GM23248 (cell line): ENCODE measurements around the gene KNTC1. TPM values are rescaled to one million over a fixed set of nuclear protein-coding genes. Genes with fewer than 3 reads are reported as not detected.
A peak's percentile ranks its signal among the peaks of the same experiment; 100 is the strongest.
"Not testable (repeated sequence)": the region's sequence is repeated elsewhere in the genome, so short reads cannot be mapped to it uniquely, and the experiment has no call there.

Source experiments
- DNase-seq: peaks from one replicate; pipeline ENCODE4 v3.0.0-alpha.2; 2015
- H2AFZ ChIP-seq: fragments of 200-600 bp; sonication (generic); 2 replicates; pipeline ENCODE4 v1.6.1; 2016; ENCODE audit warnings: antibody characterized with exemption
- H3F3A ChIP-seq: fragments of 200-600 bp; sonication (generic); 2 replicates; pipeline ENCODE4 v1.6.1; 2016; ENCODE audit warnings: mild to moderate bottlenecking, antibody characterized with exemption, mixed run types; ENCODE audit not compliant: insufficient read depth
- H3K27ac ChIP-seq: fragments of 200-600 bp; sonication (generic); 2 replicates; pipeline ENCODE4 v1.5.1; 2016; ENCODE audit warnings: mild to moderate bottlenecking
- H3K27me3 ChIP-seq: fragments of 200-600 bp; sonication (generic); replicated peaks from 2 replicates; pipeline ENCODE4 v1.6.1; 2016; ENCODE audit warnings: mild to moderate bottlenecking; ENCODE audit not compliant: insufficient read depth
- H3K36me3 ChIP-seq: fragments of 200-600 bp; sonication (generic); 2 replicates; pipeline ENCODE4 v1.6.1; 2016; ENCODE audit warnings: low read depth, mild to moderate bottlenecking
- H3K4me1 ChIP-seq: fragments of 200-600 bp; sonication (generic); 2 replicates; pipeline ENCODE4 v1.6.1; 2016; ENCODE audit warnings: mild to moderate bottlenecking; ENCODE audit not compliant: insufficient read depth
- H3K4me2 ChIP-seq: fragments of 200-600 bp; sonication (generic); one replicate; pipeline ENCODE4 v1.6.1; 2016; ENCODE audit warnings: mild to moderate bottlenecking; ENCODE audit not compliant: unreplicated experiment
- H3K4me3 ChIP-seq: fragments of 200-600 bp; sonication (generic); 2 replicates; pipeline ENCODE4 v1.5.1; 2016; ENCODE audit warnings: mild to moderate bottlenecking
- H3K79me2 ChIP-seq: fragments of 200-600 bp; sonication (generic); 2 replicates; pipeline ENCODE4 v1.6.1; 2016; ENCODE audit warnings: mild to moderate bottlenecking; ENCODE audit not compliant: insufficient read depth
- H3K9ac ChIP-seq: fragments of 200-600 bp; sonication (generic); 2 replicates; pipeline ENCODE4 v1.6.1; 2016; ENCODE audit warnings: mild to moderate bottlenecking
- H3K9me2 ChIP-seq: fragments of 200-600 bp; sonication (generic); 2 replicates; pipeline ENCODE4 v1.6.1; 2016; ENCODE audit warnings: mixed run types, mild to moderate bottlenecking, moderate library complexity; ENCODE audit not compliant: insufficient read depth
- H3K9me3 ChIP-seq: fragments of 200-600 bp; sonication (generic); one replicate; pipeline ENCODE4 v1.6.1; 2017; ENCODE audit warnings: low read depth
- H4K20me1 ChIP-seq: fragments of 200-600 bp; sonication (generic); 2 replicates; pipeline ENCODE4 v1.6.0; 2016; ENCODE audit not compliant: insufficient read depth
- EZH2 ChIP-seq: fragments of 200-600 bp; sonication (generic); IDR thresholded peaks from 2 replicates; pipeline ENCODE4 v1.6.1; 2018; ENCODE audit warnings: antibody characterized with exemption, mild to moderate bottlenecking; ENCODE audit not compliant: insufficient read depth, poor library complexity, severe bottlenecking
- EZH2phosphoT487 ChIP-seq: fragments of 200-600 bp; sonication (generic); IDR thresholded peaks from 2 replicates; pipeline ENCODE4 v1.6.1; 2018; ENCODE audit warnings: antibody characterized with exemption, moderate library complexity, mild to moderate bottlenecking, low read depth; ENCODE audit not compliant: insufficient read depth
- WGBS, 2 experiments: methylation state at CpG; one replicate each; pipeline ENCODE4 v1.1.6; 2015 to 2017; ENCODE audit warnings: low lambda C conversion rate in 2 of 2, low coverage in 1 of 2; ENCODE audit errors: missing lambda C conversion rate in 2 of 2; 5-methylcytosine and 5-hydroxymethylcytosine counted together
- in situ Hi-C: fragments of 300-500 bp; cut with MboI; formaldehyde crosslinking; loops from 2 replicates; pipeline ENCODE4 v1.15.0; 2020
- polyA plus RNA-seq: library from polyadenylated mRNA; unstranded; fragments of >200 nt; fragmentation: Nextera tagmentation; extraction: Ambion mirVana; gene quantifications from 2 replicates; pipeline ENCODE4 v1.2.1, GENCODE V29; 2016
- total RNA-seq: library from RNA; depleted of rRNA; stranded (reverse); fragments of >200 nt; shearing (Covaris generic); gene quantifications from 2 replicates; pipeline ENCODE4 v1.2.3, GENCODE V29; 2014

KNTC1 gene
- total and polyA plus RNA-seq, 2 experiments from 2014 or later = 8.1 to 15.5 TPM

- Histone ChIP-seq H3K9me3 (no peaks in the 10 kb centered on the region), H3K4me1 (peaks cover 13% of the 10 kb centered on the region), H3K4me3 (no peak overlapping the region), H3K9me2 (no peaks in the 10 kb centered on the region), H3K27me3 (no peaks in the 10 kb centered on the region), H4K20me1 (no peaks in the 10 kb centered on the region), H2AFZ (no peak overlapping the region), H3K36me3 (0 out of 2 replicates have a peak, but pooled peaks cover 7% of the 10 kb centered on the region), H3F3A (peaks cover 16% of the 10 kb centered on the region), H3K27ac (no peak overlapping the region), H3K9ac (no peak overlapping the region), H3K4me2 (no peak overlapping the region), H3K79me2 (no peaks in the 10 kb centered on the region)
- in situ Hi-C loops = no loop called here
- WGBS, 2 experiments = 96 to 99% methylated on average over 5 of the region's 5 CpGs
- no peak for DNase-seq
- TF ChIP-seq EZH2phosphoT487 = no peak
- TF ChIP-seq EZH2 = no peak
Observed at GRCh38 chr12:122569288-122569687, 42.2 kb downstream of the KNTC1 start.

DNA sequence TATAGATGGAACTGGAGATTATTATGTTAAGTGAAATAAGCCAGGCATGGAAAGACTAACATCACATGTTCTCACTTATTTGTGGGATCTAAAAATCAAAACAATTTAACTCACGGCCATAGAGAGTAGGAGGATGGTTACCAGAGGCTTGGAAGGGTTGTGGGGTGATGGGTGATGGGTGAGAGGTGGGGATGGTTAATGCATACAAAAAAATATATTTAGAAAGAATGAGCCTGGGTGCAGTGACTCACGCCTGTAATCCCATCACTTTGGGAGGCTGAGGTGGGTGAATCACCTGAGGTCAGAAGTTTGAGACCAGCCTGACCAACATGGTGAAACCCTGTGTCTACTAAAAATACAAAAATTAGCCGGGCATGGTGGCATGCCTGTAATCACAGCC lies 43.0 kb downstream of the KNTC1 start:
- H3K9me2 ChIP-seq, H3K79me2 ChIP-seq, H3K9ac ChIP-seq, in situ Hi-C loops, H2AFZ ChIP-seq, H3K27ac ChIP-seq, H4K20me1 ChIP-seq, H3K4me3 ChIP-seq, H3K4me2 ChIP-seq, H3K9me3 ChIP-seq, H3K36me3 ChIP-seq, H3K27me3 ChIP-seq: not testable (repeated sequence)
- peak; percentile 39 for DNase-seq
- 7 to 18% methylated on average over 3 of the region's 3 CpGs for WGBS, 2 experiments
- Histone ChIP-seq H3F3A (peaks cover 16% of the 10 kb centered on the region), H3K4me1 (peaks cover 13% of the 10 kb centered on the region)

DNA sequence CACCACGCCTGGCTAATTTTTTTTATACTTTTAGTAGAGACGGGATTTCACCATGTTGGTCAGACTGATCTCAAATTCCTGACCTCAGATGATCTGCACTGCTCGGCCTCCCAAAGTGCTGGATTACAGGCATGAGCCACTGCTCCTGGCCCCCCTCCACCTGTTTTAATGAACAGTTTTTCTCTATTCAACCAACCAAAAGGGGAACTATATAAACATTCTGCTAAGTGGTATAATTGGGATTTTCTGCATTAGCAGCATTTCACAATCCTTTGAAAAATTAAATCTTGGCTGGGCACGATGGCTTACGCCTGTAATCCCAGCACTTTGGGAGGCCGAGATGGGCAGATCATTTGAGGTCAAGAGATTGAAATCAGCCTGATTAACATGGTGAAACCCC lies 44.8 kb downstream of the KNTC1 start:
- H3K9ac ChIP-seq = no peak overlapping the region
- H3K4me2 ChIP-seq = no peak overlapping the region
- H3K36me3 ChIP-seq = peaks cover 12% of the 10 kb centered on the region; the same call in 1 of the 2 replicates
- peaks cover 16% of the 10 kb centered on the region for H3F3A ChIP-seq
- no peaks in the 10 kb centered on the region for H4K20me1 ChIP-seq
- no peak overlapping the region for H3K4me3 ChIP-seq
- WGBS, 2 experiments = 99% methylated on average over 6 of the region's 6 CpGs
- H2AFZ ChIP-seq = no peak overlapping the region
- in situ Hi-C loops = no loop called here
- H3K79me2 ChIP-seq = no peaks in the 10 kb centered on the region
- peaks cover 13% of the 10 kb centered on the region for H3K4me1 ChIP-seq
- DNase-seq = no peak
- TF ChIP-seq EZH2phosphoT487 (no peak), EZH2 (no peak)
- H3K9me3 ChIP-seq = no peaks in the 10 kb centered on the region
- H3K27me3 ChIP-seq = no peaks in the 10 kb centered on the region
- H3K27ac ChIP-seq = no peak overlapping the region
- no peaks in the 10 kb centered on the region for H3K9me2 ChIP-seq

DNA sequence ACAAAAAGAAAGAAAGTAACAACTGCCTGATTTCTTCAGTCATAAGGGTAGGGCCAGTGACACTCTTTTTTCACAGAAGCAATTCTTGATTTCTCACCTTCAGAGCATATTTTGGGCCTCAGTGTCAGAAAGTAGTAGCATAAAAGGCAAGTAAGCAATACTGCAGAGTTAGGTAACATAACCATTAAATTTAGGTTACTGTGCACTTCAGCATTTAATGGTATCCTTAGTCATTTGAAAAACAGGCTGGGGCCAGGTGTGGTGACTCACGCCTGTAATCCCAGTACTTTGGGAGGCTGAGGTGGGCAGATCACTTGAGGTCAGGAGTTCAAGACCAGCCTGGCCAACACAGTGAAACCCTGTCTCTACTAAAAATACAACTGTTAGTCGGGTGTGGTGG lies 56.2 kb downstream of the KNTC1 start:
- H3K4me3 ChIP-seq, in situ Hi-C loops, H3K4me2 ChIP-seq, H3K9me3 ChIP-seq, H4K20me1 ChIP-seq, H3K9me2 ChIP-seq, H3K79me2 ChIP-seq, H3F3A ChIP-seq, H2AFZ ChIP-seq, H3K27ac ChIP-seq, DNase-seq, H3K9ac ChIP-seq, H3K4me1 ChIP-seq, H3K27me3 ChIP-seq: not testable (repeated sequence)
- peaks cover 20% of the 10 kb centered on the region; the same call in 1 of the 2 replicates for H3K36me3 ChIP-seq
- WGBS, 2 experiments = 92 to 100% methylated on average over 2 of the region's 2 CpGs

DNA sequence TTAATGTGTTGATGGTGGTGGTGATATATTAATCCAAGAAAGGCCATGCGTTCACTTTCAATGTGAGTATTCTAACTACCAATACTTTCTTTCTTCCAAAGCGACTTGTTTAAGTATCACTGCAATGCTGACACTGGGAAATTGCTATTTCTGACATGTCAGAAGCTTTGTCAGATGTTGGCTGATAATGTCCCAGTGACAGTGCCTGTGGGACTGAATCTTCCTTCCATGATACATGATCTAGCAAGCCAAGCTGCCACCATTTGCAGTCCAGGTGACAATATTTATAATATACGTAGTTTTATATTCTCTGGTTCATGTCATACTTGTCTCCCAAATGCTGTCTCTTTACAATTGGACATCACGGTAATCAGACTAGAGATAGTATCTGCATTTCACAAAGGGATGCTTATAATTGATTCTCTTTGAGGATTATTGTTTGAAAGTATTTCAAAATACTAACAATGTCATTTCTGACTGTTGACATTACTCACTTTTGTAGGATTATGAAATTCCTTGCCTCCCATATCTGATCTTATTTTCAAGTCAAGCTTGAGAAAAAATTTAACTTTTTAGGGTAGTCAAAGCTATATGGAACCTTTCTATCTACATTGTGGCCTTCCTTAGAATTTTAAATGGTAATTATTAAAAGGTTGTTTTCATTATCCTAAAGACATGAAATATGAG lies 57.3 kb downstream of the KNTC1 start:
- H3K9ac ChIP-seq = no peak overlapping the region
- no peaks in the 10 kb centered on the region for H3F3A ChIP-seq
- H4K20me1 ChIP-seq = no peaks in the 10 kb centered on the region
- TF ChIP-seq EZH2 = no peak
- H3K4me1 ChIP-seq = peaks cover 6% of the 10 kb centered on the region; the same call in 1 of the 2 replicates
- WGBS, 2 experiments = 97 to 98% methylated on average over 4 of the region's 4 CpGs
- DNase-seq = no peak
- peaks cover 20% of the 10 kb centered on the region; the same call in 1 of the 2 replicates for H3K36me3 ChIP-seq
- H3K79me2 ChIP-seq = no peaks in the 10 kb centered on the region
- in situ Hi-C loops = no loop called here
- H3K4me2 ChIP-seq = no peak overlapping the region
- no peak overlapping the region for H3K27ac ChIP-seq
- H3K9me2 ChIP-seq = no peaks in the 10 kb centered on the region
- H3K4me3 ChIP-seq = no peak overlapping the region
- no peaks in the 10 kb centered on the region for H3K27me3 ChIP-seq
- H3K9me3 ChIP-seq = no peaks in the 10 kb centered on the region
- no peak overlapping the region for H2AFZ ChIP-seq
